KMS-11 (cell line): ENCODE data around the gene SDK1.

Experiments used
- H2AFZ ChIP-seq: fragments of 200-600 bp; sonication (generic); 2 replicates; pipeline ENCODE4 v1.6.1; 2016; ENCODE audit warnings: antibody characterized with exemption, mixed run types, low read depth
- H3K27ac ChIP-seq: fragments of 200-600 bp; sonication (generic); 2 replicates; pipeline ENCODE4 v1.6.1; 2016; ENCODE audit warnings: mild to moderate bottlenecking, mixed run types
- H3K27me3 ChIP-seq: fragments of 200-600 bp; sonication (generic); 2 replicates; pipeline ENCODE4 v1.6.1; 2017; ENCODE audit warnings: mild to moderate bottlenecking, low read depth, mixed run types, moderate library complexity; ENCODE audit not compliant: insufficient read depth
- H3K36me3 ChIP-seq: fragments of 200-600 bp; sonication (generic); 2 replicates; pipeline ENCODE4 v1.6.1; 2017; ENCODE audit warnings: mild to moderate bottlenecking, mixed run types; ENCODE audit not compliant: insufficient read depth
- H3K4me1 ChIP-seq: fragments of 200-600 bp; sonication (generic); 2 replicates; pipeline ENCODE4 v1.6.1; 2016; ENCODE audit warnings: mild to moderate bottlenecking, low read depth, mixed run types; ENCODE audit not compliant: poor library complexity, severe bottlenecking
- H3K4me2 ChIP-seq: fragments of 200-600 bp; sonication (generic); 2 replicates; pipeline ENCODE4 v1.7.0; 2016; ENCODE audit warnings: mild to moderate bottlenecking, mixed run types
- H3K4me3 ChIP-seq: fragments of 200-600 bp; sonication (generic); IDR thresholded peaks from 2 replicates; pipeline ENCODE4 v1.6.1; 2017; ENCODE audit warnings: low read depth, low read length, mixed read lengths; ENCODE audit not compliant: insufficient read depth
- H3K79me2 ChIP-seq: fragments of 200-600 bp; sonication (generic); 2 replicates; pipeline ENCODE4 v1.6.1; 2016; ENCODE audit warnings: low read depth, mixed run types; ENCODE audit not compliant: insufficient read depth
- H3K9ac ChIP-seq: fragments of 200-600 bp; sonication (generic); 2 replicates; pipeline ENCODE4 v1.6.1; 2016; ENCODE audit warnings: mild to moderate bottlenecking, mixed run types
- H4K20me1 ChIP-seq: fragments of 200-600 bp; sonication (generic); 2 replicates; pipeline ENCODE4 v1.6.1; 2016; ENCODE audit warnings: mild to moderate bottlenecking, mixed run types; ENCODE audit not compliant: insufficient read depth
- CTCF ChIP-seq: fragments of 200-600 bp; sonication (generic); conservative IDR thresholded peaks from 2 replicates; pipeline ENCODE4 v1.6.1; 2017; ENCODE audit warnings: low read depth, mild to moderate bottlenecking, antibody characterized with exemption, low read length, moderate library complexity, mixed read lengths

The SDK1 gene

GRCh38 chr7:3438352-3438751, 137.3 kb downstream of the SDK1 start:
- H2AFZ ChIP-seq: no peak overlapping the region
- H3K4me2 ChIP-seq: no peak overlapping the region
- no peak overlapping the region for H3K4me3 ChIP-seq
- no peaks in the 10 kb centered on the region for H3K79me2 ChIP-seq
- H4K20me1 ChIP-seq: no peaks in the 10 kb centered on the region; the same call in 1 of the 2 replicates
- no peaks in the 10 kb centered on the region for H3K27me3 ChIP-seq
- no peaks in the 10 kb centered on the region for H3K4me1 ChIP-seq
- H3K9ac ChIP-seq: no peak overlapping the region
- H3K27ac ChIP-seq: no peak overlapping the region
- no peaks in the 10 kb centered on the region for H3K36me3 ChIP-seq
- TF ChIP-seq CTCF: no peak

- no peak overlapping the region for H2AFZ ChIP-seq
- H4K20me1 ChIP-seq: no peaks in the 10 kb centered on the region; the same call in 1 of the 2 replicates
- no peaks in the 10 kb centered on the region for H3K27me3 ChIP-seq
- H3K4me1 ChIP-seq: no peaks in the 10 kb centered on the region
- no peaks in the 10 kb centered on the region for H3K36me3 ChIP-seq
- no peaks in the 10 kb centered on the region for H3K79me2 ChIP-seq
- no peak overlapping the region for H3K4me3 ChIP-seq
- no peak for TF ChIP-seq CTCF
- H3K9ac ChIP-seq: no peak overlapping the region
- H3K27ac ChIP-seq: no peak overlapping the region
- H3K4me2 ChIP-seq: no peak overlapping the region
These were observed 138.4 kb downstream of the SDK1 start for GRCh38 chr7:3439333-3440030.

DNA sequence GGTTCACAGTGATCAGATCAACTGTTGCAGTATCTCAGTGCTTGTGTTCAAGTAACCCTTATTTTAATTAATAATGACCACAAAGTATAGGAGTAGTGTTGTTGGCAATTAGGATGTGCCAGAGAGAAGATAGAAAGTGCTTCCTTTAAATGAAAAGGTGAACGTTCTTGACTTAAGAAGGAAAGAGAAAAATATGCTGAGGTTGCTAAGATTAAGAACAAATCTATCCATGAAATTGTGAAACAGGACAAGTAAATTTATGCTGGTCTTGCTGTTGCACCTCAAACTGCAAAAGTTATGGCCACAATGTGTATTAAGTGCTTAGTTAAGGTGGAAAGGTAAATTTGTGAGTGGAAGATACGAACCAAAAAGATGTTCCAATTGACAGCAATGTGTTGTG, 139.5 kb downstream of the SDK1 start:
- no peaks in the 10 kb centered on the region for H3K36me3 ChIP-seq
- H4K20me1 ChIP-seq: no peaks in the 10 kb centered on the region; the same call in 1 of the 2 replicates
- H3K9ac ChIP-seq: no peak overlapping the region
- H3K27me3 ChIP-seq: no peaks in the 10 kb centered on the region
- no peak overlapping the region for H2AFZ ChIP-seq
- H3K4me3 ChIP-seq: no peak overlapping the region
- no peak overlapping the region for H3K27ac ChIP-seq
- no peaks in the 10 kb centered on the region for H3K79me2 ChIP-seq
- no peaks in the 10 kb centered on the region for H3K4me1 ChIP-seq
- no peak overlapping the region for H3K4me2 ChIP-seq
- TF ChIP-seq CTCF: no peak

- Histone ChIP-seq H4K20me1 (no peaks in the 10 kb centered on the region), H3K4me3 (no peak overlapping the region), H3K9ac (no peak overlapping the region), H2AFZ (no peak overlapping the region), H3K4me1 (no peaks in the 10 kb centered on the region), H3K27ac (no peak overlapping the region), H3K4me2 (no peak overlapping the region), H3K27me3 (no peaks in the 10 kb centered on the region), H3K36me3 (no peaks in the 10 kb centered on the region), H3K79me2 (no peaks in the 10 kb centered on the region)
- TF ChIP-seq CTCF: no peak
These were observed 142.7 kb downstream of the SDK1 start for GRCh38 chr7:3443716-3444115.
